GM19035 (cell line): Measurements from ENCODE around the gene TMEM59L.

ENCODE experiments used
- ATAC-seq: cut with Tn5 transposase; IDR thresholded peaks from one replicate; pipeline ENCODE4 v1.9.1; 2021; ENCODE audit not compliant: unreplicated experiment

TMEM59L gene

GRCh38 chr19:18608805-18609716 lies 3.6 kb upstream of the TMEM59L start:
- ATAC-seq = no peak

DNA sequence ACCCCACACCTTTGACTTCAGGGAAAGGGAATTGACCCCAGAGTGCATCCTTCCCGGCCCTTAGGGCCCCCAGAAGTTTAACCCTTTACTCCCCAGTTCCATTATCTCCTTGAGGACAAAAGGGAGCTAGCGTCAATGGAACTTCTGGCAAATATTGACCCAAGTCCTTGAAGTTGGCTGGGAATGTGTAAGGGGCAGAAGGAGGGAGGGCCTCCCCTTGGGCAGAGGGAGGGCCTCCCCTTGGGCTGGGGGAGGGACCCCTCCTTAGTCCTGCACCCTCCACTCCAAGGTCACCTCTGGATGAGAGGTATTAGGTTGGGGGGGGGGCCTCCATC lies 3.0 kb upstream of the TMEM59L start:
- ATAC-seq = no peak

DNA sequence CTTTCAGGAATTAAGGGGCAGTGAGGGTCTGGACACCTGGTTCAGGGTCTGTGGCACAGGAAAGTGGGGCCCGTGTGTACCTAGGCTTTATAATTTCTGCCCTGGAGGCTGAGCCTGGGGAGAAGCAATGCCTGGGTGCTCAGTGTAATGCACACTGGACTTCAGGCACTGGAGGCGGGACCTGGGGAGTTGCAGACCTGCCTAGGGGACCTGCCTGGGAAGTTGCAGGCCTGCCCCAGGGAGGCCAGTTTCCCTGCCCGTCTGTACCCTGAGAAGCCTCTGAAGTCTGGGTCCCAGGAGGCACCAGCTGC lies 2.5 kb upstream of the TMEM59L start:
- no peak for ATAC-seq

GRCh38 chr19:18610556-18611326 lies 1.9 kb upstream of the TMEM59L start:
- no peak for ATAC-seq

DNA sequence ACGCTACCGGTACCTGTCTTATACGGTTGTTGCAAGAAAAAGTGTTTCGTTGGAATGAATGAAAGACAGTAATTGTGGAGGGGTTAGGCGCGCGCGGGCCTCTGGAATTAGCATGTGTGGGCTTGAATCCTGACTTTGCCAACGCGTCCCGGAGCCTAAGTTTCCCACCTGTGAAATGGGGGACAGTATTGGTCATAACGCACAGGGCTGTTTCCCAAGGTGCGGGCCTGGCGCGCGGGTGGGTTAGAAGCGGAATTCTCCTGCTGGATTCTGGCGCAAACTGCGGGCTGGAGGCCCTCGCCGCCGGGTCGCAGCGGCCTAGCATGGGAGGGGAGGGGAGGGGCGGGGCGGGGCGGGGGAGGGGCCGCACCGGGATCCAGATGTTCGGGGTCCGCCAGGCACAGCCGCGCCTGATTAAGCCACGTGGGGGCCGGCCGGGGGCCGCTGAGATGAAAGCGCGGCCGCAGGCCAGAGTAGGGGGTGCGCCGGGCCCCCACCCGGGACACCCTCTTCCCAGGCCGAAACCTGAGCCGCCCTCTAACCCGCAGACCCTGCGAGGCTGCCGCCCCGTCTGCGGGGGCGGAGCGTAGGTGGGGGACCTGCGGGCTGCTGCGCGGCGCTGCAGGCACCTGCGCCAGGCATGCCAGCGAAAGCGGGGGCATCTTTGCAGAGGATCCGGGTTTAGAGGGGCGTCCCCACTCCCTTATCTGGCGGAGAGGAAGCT lies 1.2 kb upstream of the TMEM59L start:
- ATAC-seq = no peak

DNA sequence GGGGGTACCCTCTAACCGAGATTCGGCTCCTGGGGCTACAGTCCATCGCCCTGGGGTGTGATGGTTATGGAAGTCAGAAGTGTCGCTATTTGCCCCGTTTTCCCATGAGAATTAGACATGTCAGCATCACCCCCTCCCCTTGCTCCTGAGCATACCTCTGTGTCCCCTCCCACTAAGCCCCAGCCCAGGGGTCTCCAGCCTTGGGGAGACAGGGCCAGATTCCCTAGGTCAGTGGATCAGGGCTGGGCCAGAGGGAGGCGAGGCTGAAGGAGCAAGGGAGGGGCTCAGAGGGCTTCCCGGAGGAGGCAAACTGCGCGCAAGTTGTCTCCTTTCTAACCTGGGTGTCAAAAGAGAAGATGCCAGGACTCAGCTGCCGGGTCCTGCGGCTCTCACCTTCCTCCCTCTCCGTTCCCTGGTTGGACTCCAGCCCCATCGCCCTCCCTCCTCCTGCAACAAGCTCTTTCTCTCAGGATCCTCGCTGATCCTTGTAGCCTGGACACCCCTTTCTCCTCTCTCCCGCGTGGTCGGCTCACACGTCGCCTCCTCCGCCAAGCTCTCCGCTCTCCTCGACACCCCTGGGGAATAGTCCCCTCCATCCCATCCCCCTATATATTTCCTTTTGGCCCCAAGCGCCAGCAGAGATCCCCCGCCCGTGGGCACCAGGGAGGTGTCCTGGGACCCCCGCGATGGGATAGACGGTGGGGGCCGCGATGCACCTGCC lies 459 bp upstream of the TMEM59L start:
- ATAC-seq = no peak

GRCh38 chr19:18613589-18614234 lies 1.0 kb downstream of the TMEM59L start:
- no peak for ATAC-seq

GRCh38 chr19:18616023-18616422 lies 3.4 kb downstream of the TMEM59L start:
- ATAC-seq = no peak

DNA sequence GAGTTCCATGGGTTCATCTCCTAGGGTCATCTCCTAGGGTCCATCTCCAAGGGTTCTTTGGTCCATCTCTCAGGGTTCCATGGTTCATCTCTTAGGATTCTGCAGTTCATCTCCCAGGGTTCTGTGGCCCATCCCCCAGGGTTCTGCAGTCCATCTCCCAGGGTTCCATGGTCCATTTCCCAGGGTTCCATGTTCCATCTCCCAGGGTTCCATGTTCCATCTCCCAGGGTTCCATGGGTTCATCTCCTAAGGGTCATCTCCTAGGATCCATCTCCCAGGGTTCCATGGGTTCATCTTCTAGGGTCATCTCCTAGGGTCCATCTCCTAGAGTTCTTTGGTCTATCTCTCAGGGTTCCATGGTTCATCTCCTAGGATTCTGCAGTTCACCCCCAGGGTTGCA lies 4.9 kb downstream of the TMEM59L start:
- ATAC-seq = no peak

DNA sequence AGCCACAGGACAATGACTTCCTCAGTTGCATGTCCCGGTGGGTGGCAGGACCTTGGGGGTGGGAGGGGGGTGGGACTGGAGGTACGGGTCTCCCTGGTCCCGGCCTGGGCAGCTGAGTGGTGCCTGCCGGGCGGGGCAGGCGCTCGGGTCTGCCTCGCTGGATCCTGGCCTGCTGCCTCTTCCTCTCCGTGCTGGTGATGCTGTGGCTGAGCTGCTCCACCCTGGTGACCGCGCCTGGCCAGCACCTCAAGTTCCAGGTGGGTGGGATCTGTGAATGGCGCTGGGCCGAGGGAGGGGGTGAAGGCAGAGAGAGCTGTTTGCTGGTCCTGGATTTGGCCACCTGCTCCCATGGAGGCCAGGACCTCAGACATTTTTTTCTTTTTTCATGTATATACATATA lies 5.6 kb downstream of the TMEM59L start:
- ATAC-seq = no peak

- no peak for ATAC-seq
Measured at GRCh38 chr19:18620311-18620710, 7.6 kb downstream of the TMEM59L start.

- ATAC-seq = no peak
Measured at GRCh38 chr19:18620902-18621301, 8.2 kb downstream of the TMEM59L start.

GRCh38 chr19:18626906-18627305 lies 14.2 kb downstream of the TMEM59L start:
- no peak for ATAC-seq

- no peak for ATAC-seq
Measured at GRCh38 chr19:18629166-18630088, 16.8 kb downstream of the TMEM59L start.

GRCh38 chr19:18633321-18633720 lies 20.7 kb downstream of the TMEM59L start:
- ATAC-seq = no peak

DNA sequence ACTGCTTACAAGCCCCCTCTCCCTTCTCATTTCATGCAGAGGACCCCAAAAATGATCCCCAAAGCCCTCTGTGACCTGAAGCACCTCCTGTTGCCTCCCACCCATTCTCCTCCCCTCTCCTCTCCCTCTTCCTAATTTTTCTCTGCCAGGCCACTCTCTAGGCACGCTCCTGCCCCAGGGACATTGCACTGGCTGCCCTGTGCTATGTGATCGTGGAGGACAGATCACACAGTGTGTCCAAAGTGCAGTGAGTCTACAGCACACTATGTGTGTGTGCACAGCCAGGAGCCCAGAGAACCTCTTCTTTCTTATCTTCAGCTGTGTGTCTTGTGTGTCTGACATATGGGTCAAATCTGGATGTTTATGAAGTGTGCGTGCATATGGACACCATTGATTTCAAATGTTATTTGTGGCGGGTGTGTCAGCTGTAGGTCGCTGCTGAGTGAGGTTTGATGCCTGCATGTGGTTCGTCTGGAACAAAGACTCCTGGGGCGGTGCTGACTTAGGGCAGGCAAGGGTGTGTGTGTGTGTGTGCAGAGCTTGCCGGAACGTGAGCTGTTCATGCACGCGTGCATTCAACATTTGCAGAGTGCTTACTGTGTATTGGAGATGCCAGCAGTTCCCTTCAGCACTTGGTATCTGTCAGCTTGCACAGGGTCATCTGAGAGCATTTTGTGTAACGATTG lies 22.1 kb downstream of the TMEM59L start:
- no peak for ATAC-seq

DNA sequence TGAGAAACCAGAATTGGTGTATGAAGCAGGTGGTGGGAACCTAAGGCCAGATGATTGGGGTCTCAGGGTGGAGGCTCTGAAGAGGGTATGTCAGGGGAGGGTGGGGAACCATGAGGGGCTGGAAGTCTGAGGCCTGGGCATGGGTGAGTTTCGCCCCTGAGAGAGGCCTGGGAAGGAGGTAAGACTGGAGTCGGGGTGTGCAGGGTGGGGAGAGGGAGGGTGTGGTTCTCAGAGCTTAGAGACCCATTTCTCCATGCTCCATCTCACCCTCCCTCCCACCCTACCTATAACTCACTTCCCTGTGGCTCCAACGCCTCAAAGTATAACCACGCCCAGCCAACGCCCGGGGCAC lies 23.1 kb downstream of the TMEM59L start:
- ATAC-seq = no peak

- peak; percentile 83 for ATAC-seq
Measured at GRCh38 chr19:18636183-18636968, 23.7 kb downstream of the TMEM59L start.
